Tibial artery (tissue), 4 donors: ENCODE measurements around the gene CACNG3.
"Not testable (repeated sequence)": the region's sequence is repeated elsewhere in the genome, so short reads cannot be mapped to it uniquely, and the experiment has no call there.

Experiments
- DNase-seq, 2 donors: peaks; one replicate each; pipeline ENCODE4 v3.0.0-alpha.2; 2019
- H3K27ac ChIP-seq, 2 donors: fragments of 200-600 bp; sonication (generic) in 1 of 2; 1 replicate in 1 of 2; 2 replicates in 1 of 2; pipeline ENCODE4 v1.5.1; 2018 to 2019; ENCODE audit warnings: mild to moderate bottlenecking in 1 of 2
- H3K27me3 ChIP-seq, 2 donors: fragments of 200-600 bp; sonication (generic) in 1 of 2; one replicate each; pipeline versions ENCODE4 v1.5.1 to v1.6.0; 2016 to 2019
- H3K36me3 ChIP-seq, 3 donors: fragments of 200-600 bp; sonication (generic) in 2 of 3; one replicate each; pipeline ENCODE4 v1.5.1; 2016 to 2019; ENCODE audit warnings: mild to moderate bottlenecking in 2 of 3
- H3K4me1 ChIP-seq, 4 donors: fragments of 200-600 bp; sonication (generic) in 2 of 4; 1 replicate in 3 of 4; 2 replicates in 1 of 4; pipeline ENCODE4 v1.5.1; 2016 to 2019
- H3K4me3 ChIP-seq, 2 donors: fragments of 200-600 bp; sonication (generic) in 1 of 2; 1 replicate in 1 of 2; 2 replicates in 1 of 2; pipeline ENCODE4 v1.5.1; 2018 to 2019; ENCODE audit warnings: mild to moderate bottlenecking in 2 of 2
- H3K9me3 ChIP-seq, 3 donors: fragments of 200-600 bp; sonication (generic) in 1 of 3; one replicate each; pipeline ENCODE4 v1.5.1; 2016 to 2019
- CTCF ChIP-seq, 2 experiments: fragments of 200-600 bp in 1 of 2; fragments of 450-650 bp in 1 of 2; IDR thresholded peaks; one replicate each; pipeline ENCODE4 v1.5.1; 2017 to 2019; ENCODE audit warnings: antibody characterized with exemption in 2 of 2, mild to moderate bottlenecking in 1 of 2, moderate library complexity in 1 of 2
- intact Hi-C: fragments of 100-400 bp; cut with DNase I; formaldehyde crosslinking; loops from one replicate; pipeline ENCODE4 v1.15.0; 2023; ENCODE audit warnings: low total_unique reads

The CACNG3 gene

GRCh38 chr16:24289166-24289700 lies 33.1 kb downstream of the CACNG3 start:
- H3K27ac ChIP-seq = no peak overlapping the region
- no peak for DNase-seq
- peaks cover 0 to 5% (median 0%) of the 10 kb centered on the region in 3 donors for H3K9me3 ChIP-seq
- H3K27me3 ChIP-seq = peaks cover 0 to 2% of the 10 kb centered on the region in 2 donors
- H3K4me1 ChIP-seq = no peaks in the 10 kb centered on the region
- H3K4me3 ChIP-seq = no peak overlapping the region
- no peak for TF ChIP-seq CTCF (IDR thresholded peaks at IDR 0.05)
- intact Hi-C loops = no loop called here
- H3K36me3 ChIP-seq = no peaks in the 10 kb centered on the region

- H3K4me1 ChIP-seq = no peaks in the 10 kb centered on the region
- no peak overlapping the region for H3K27ac ChIP-seq
- H3K36me3 ChIP-seq = no peaks in the 10 kb centered on the region
- no peak for TF ChIP-seq CTCF (IDR thresholded peaks at IDR 0.05)
- peaks cover 0 to 5% (median 0%) of the 10 kb centered on the region in 3 donors for H3K9me3 ChIP-seq
- intact Hi-C loops = no loop called here
- no peak overlapping the region for H3K4me3 ChIP-seq
- peaks cover 0 to 6% of the 10 kb centered on the region in 2 donors for H3K27me3 ChIP-seq
- DNase-seq = no peak
Measured at GRCh38 chr16:24291932-24292331, 35.8 kb downstream of the CACNG3 start.

GRCh38 chr16:24294131-24294530 lies 38.0 kb downstream of the CACNG3 start:
- Histone ChIP-seq H3K27me3 (peaks cover 0 to 6% of the 10 kb centered on the region in 2 donors), H3K4me1 (no peaks in the 10 kb centered on the region), H3K4me3 (no peak overlapping the region), H3K36me3 (no peaks in the 10 kb centered on the region), H3K9me3 (peaks cover 0 to 7% (median 0%) of the 10 kb centered on the region in 3 donors), H3K27ac (no peak overlapping the region)
- no peak for DNase-seq
- TF ChIP-seq CTCF (IDR thresholded peaks at IDR 0.05) = no peak
- intact Hi-C loops = no loop called here

- DNase-seq = no peak
- no peak for TF ChIP-seq CTCF (IDR thresholded peaks at IDR 0.05)
- no peaks in the 10 kb centered on the region for H3K4me1 ChIP-seq
- H3K4me3 ChIP-seq = no peak overlapping the region
- H3K9me3 ChIP-seq = peaks cover 0 to 5% (median 0%) of the 10 kb centered on the region in 3 donors
- peaks cover 0 to 6% of the 10 kb centered on the region in 2 donors for H3K27me3 ChIP-seq
- H3K27ac ChIP-seq = no peak overlapping the region
- no peaks in the 10 kb centered on the region for H3K36me3 ChIP-seq
- intact Hi-C loops = no loop called here
Measured at GRCh38 chr16:24297375-24297774, 41.2 kb downstream of the CACNG3 start.

GRCh38 chr16:24298548-24299167 lies 42.5 kb downstream of the CACNG3 start:
- no peaks in the 10 kb centered on the region for H3K4me1 ChIP-seq
- no peak for DNase-seq
- H3K4me3 ChIP-seq = no peak overlapping the region
- H3K27me3 ChIP-seq = peaks cover 0 to 6% of the 10 kb centered on the region in 2 donors
- no peak overlapping the region for H3K27ac ChIP-seq
- no peak for TF ChIP-seq CTCF (IDR thresholded peaks at IDR 0.05)
- peaks cover 0 to 5% (median 0%) of the 10 kb centered on the region in 3 donors for H3K9me3 ChIP-seq
- H3K36me3 ChIP-seq = no peaks in the 10 kb centered on the region
- intact Hi-C loops = no loop called here

- H3K36me3 ChIP-seq, intact Hi-C loops, DNase-seq, H3K4me3 ChIP-seq, H3K4me1 ChIP-seq, H3K27me3 ChIP-seq, H3K27ac ChIP-seq, H3K9me3 ChIP-seq: not testable (repeated sequence)
Measured at GRCh38 chr16:24300750-24301149, 44.6 kb downstream of the CACNG3 start.
